ENCODE data around the gene JPH3. TPM values are rescaled to one million over a fixed set of nuclear protein-coding genes. Genes with fewer than 3 reads are reported as not detected.

JPH3 gene
- total RNA-seq, 2 donors from 2014 or later: 37.0 to 39.1 TPM

DNA sequence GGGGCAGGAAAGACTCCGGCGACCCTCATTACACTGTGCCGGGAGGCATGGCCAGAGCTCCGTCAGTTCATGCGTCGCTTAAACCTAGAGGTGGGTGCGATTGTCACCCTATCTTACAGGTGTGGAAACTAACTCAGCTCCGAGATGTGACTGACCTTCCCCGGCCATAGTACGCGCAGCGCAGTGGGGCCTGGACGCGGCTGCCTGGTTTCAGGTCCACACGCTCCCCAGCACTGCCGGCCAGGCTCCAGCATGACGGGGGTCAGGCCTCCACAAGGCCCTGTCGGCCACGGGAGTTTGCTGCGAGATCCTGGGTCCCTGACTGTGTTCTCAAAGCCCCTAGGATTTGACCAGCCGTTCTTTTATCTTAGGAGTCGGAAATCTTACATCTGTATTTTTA lies 34.4 kb downstream of the JPH3 start:
- Mint-ChIP-seq H3K27me3 (ENCODE audit: insufficient read depth) (no peaks in the 10 kb centered on the region), H3K27ac (no peak overlapping the region), H3K4me3 (no peak overlapping the region), H3K36me3 (ENCODE audit: low read depth) (no peaks in the 10 kb centered on the region), H3K4me1 (peaks cover 7% of the 10 kb centered on the region), H3K9me3 (peaks cover under 1% of the 10 kb centered on the region)
- H3K36me3 ChIP-seq (ENCODE audit: control insufficient read depth, insufficient read depth, low read length): no peaks in the 10 kb centered on the region
- TF ChIP-seq, protein P1, sequence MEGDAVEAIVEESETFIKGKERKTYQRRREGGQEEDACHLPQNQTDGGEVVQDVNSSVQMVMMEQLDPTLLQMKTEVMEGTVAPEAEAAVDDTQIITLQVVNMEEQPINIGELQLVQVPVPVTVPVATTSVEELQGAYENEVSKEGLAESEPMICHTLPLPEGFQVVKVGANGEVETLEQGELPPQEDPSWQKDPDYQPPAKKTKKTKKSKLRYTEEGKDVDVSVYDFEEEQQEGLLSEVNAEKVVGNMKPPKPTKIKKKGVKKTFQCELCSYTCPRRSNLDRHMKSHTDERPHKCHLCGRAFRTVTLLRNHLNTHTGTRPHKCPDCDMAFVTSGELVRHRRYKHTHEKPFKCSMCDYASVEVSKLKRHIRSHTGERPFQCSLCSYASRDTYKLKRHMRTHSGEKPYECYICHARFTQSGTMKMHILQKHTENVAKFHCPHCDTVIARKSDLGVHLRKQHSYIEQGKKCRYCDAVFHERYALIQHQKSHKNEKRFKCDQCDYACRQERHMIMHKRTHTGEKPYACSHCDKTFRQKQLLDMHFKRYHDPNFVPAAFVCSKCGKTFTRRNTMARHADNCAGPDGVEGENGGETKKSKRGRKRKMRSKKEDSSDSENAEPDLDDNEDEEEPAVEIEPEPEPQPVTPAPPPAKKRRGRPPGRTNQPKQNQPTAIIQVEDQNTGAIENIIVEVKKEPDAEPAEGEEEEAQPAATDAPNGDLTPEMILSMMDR (conservative IDR thresholded peaks at IDR 0.05): no peak
- no peak overlapping the region for H3K4me3 ChIP-seq (ENCODE audit: low read length)
- WGBS, 2 experiments (ENCODE audit: insufficient coverage in 1 of 2, insufficient read length in 1 of 2): 89 to 91% methylated on average over 18 to 22 of the region's 22 CpGs
- no peak overlapping the region for H3K9ac ChIP-seq (ENCODE audit: extremely low read depth, low read length, poor library complexity, severe bottlenecking)
- no peak for DNase-seq
- H3K9me3 ChIP-seq (ENCODE audit: control insufficient read depth, low read length): no peaks in the 10 kb centered on the region
- H3K4me1 ChIP-seq (ENCODE audit: control insufficient read depth, insufficient read depth, low read length): no peaks in the 10 kb centered on the region
- no peak overlapping the region for H3K27ac ChIP-seq (ENCODE audit: low read depth, low read length)
- H3K27me3 ChIP-seq (ENCODE audit: control insufficient read depth, insufficient read depth, low read length, poor library complexity, severe bottlenecking): no peaks in the 10 kb centered on the region

DNA sequence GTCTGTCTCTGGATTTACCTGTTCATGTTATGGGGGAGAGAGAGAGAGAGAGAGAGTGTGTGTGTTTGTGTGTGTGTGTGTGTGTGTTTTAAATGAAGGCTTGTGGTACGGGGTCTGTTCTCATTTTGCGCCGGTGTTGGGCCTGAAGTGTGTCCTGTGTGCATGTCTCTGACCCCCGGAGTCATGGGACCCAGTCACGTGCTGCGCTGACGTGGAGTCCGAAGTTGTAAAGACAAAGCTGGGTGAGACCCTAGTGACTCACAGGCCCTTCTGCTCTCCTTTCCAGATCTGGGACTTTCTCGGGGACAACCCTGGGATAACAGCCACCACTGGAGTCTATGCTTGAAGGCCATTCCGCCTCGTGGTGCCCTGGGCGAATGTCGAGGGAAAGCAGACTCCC lies 35.0 kb downstream of the JPH3 start:
- Histone ChIP-seq H3K36me3 (ENCODE audit: control insufficient read depth, insufficient read depth, low read length) (no peaks in the 10 kb centered on the region), H3K9me3 (ENCODE audit: control insufficient read depth, low read length) (no peaks in the 10 kb centered on the region), H3K4me3 (ENCODE audit: low read length) (no peak overlapping the region), H3K9ac (ENCODE audit: extremely low read depth, low read length, poor library complexity, severe bottlenecking) (no peak overlapping the region), H3K27ac (ENCODE audit: low read depth, low read length) (no peak overlapping the region), H3K4me1 (ENCODE audit: control insufficient read depth, insufficient read depth, low read length) (no peaks in the 10 kb centered on the region), H3K27me3 (ENCODE audit: control insufficient read depth, insufficient read depth, low read length, poor library complexity, severe bottlenecking) (no peaks in the 10 kb centered on the region)
- no peaks in the 10 kb centered on the region for H3K27me3 Mint-ChIP-seq (ENCODE audit: insufficient read depth)
- DNase-seq: no peak
- H3K4me3 Mint-ChIP-seq: no peak overlapping the region
- no peaks in the 10 kb centered on the region for H3K36me3 Mint-ChIP-seq (ENCODE audit: low read depth)
- peaks cover 7% of the 10 kb centered on the region for H3K4me1 Mint-ChIP-seq
- TF ChIP-seq, protein P1 (conservative IDR thresholded peaks at IDR 0.05): no peak
- H3K9me3 Mint-ChIP-seq: no peaks in the 10 kb centered on the region
- WGBS, 2 experiments (ENCODE audit: insufficient coverage in 1 of 2, insufficient read length in 1 of 2): 94 to 95% methylated on average over 13 of the region's 13 CpGs
- no peak overlapping the region for H3K27ac Mint-ChIP-seq

DNA sequence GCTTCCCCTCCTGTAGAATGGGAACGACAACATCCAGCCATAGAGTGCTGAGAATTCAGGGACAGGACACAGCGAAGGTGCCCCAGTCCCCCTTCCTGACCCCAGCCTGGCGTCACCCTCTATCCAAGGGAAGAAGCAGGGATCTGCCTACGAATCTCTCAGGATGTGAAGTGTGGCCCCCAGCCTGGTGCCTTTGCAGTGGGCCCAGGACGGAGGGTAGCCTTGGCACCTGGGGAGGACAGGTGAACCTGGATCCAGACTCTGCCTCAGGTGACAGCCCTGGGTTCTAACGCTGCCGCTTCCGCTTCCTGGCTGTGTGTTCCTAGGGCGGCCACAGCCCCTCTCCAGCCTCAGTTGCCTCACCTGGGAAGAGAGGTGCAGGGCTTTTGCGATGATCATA lies 36.4 kb downstream of the JPH3 start:
- DNase-seq: no peak
- Histone ChIP-seq H3K36me3 (ENCODE audit: control insufficient read depth, insufficient read depth, low read length) (no peaks in the 10 kb centered on the region), H3K27ac (ENCODE audit: low read depth, low read length) (no peak overlapping the region), H3K4me1 (ENCODE audit: control insufficient read depth, insufficient read depth, low read length) (no peaks in the 10 kb centered on the region), H3K9ac (ENCODE audit: extremely low read depth, low read length, poor library complexity, severe bottlenecking) (no peak overlapping the region), H3K4me3 (ENCODE audit: low read length) (no peak overlapping the region), H3K27me3 (ENCODE audit: control insufficient read depth, insufficient read depth, low read length, poor library complexity, severe bottlenecking) (no peaks in the 10 kb centered on the region), H3K9me3 (ENCODE audit: control insufficient read depth, low read length) (no peaks in the 10 kb centered on the region)
- Mint-ChIP-seq H3K36me3 (ENCODE audit: low read depth) (peaks cover 3% of the 10 kb centered on the region), H3K9me3 (no peaks in the 10 kb centered on the region), H3K4me1 (peaks cover 5% of the 10 kb centered on the region), H3K27ac (no peak overlapping the region), H3K27me3 (ENCODE audit: insufficient read depth) (no peaks in the 10 kb centered on the region), H3K4me3 (no peak overlapping the region)
- TF ChIP-seq, protein P1 (conservative IDR thresholded peaks at IDR 0.05): no peak
- 79 to 85% methylated on average over 7 to 10 of the region's 10 CpGs for WGBS, 2 experiments (ENCODE audit: insufficient coverage in 1 of 2, insufficient read length in 1 of 2)

All from endodermal cell (in vitro differentiated cells).